OCI-LY3 (cell line): ENCODE results near the gene MUL1.

Experiments used
- H2AFZ ChIP-seq: fragments of 200-600, 300-600 bp; shearing (Covaris generic); 2 replicates; pipeline ENCODE4 v1.6.0; 2014; ENCODE audit warnings: antibody characterized with exemption, low read depth, low read length
- H3K27ac ChIP-seq: fragments of 200-600, 300-600 bp; sonication (generic); 2 replicates; pipeline ENCODE4 v1.5.1; 2014; ENCODE audit warnings: mild to moderate bottlenecking, low read length, moderate library complexity, mixed read lengths
- H3K27me3 ChIP-seq: fragments of 200-600, 300-600 bp; sonication (generic); 2 replicates; pipeline ENCODE4 v1.6.1; 2014; ENCODE audit warnings: low read depth, low read length, mixed read lengths
- H3K36me3 ChIP-seq: fragments of 200-600, 300-600 bp; sonication (generic); replicated peaks from 2 replicates; pipeline ENCODE3; 2014; ENCODE audit warnings: low read depth, low read length, mixed read lengths
- H3K4me1 ChIP-seq: fragments of 300-600, 200-600 bp; sonication (generic); 2 replicates; pipeline ENCODE4 v1.6.1; 2014; ENCODE audit warnings: low read length, mixed read lengths
- H3K4me2 ChIP-seq: fragments of 200-600, 300-600 bp; sonication (generic); 2 replicates; pipeline ENCODE4 v1.6.1; 2014; ENCODE audit warnings: low read length, mixed read lengths
- H3K4me3 ChIP-seq: fragments of 300-600, 200-600 bp; sonication (generic); 2 replicates; pipeline ENCODE4 v1.5.1; 2014; ENCODE audit warnings: antibody characterized with exemption, mild to moderate bottlenecking, low read length, moderate library complexity
- H3K79me2 ChIP-seq: fragments of 300-600, 200-600 bp; shearing (Covaris generic); 2 replicates; pipeline ENCODE4 v1.6.1; 2014; ENCODE audit warnings: mild to moderate bottlenecking, low read length, mixed read lengths
- H3K9ac ChIP-seq: fragments of 300-600, 200-600 bp; shearing (Covaris generic); 2 replicates; pipeline ENCODE4 v1.6.0; 2014; ENCODE audit warnings: mild to moderate bottlenecking, low read length, moderate library complexity
- H3K9me3 ChIP-seq: fragments of 200-600, 300-600 bp; shearing (Covaris generic); 2 replicates; pipeline ENCODE4 v1.6.1; 2014; ENCODE audit warnings: low read length, mixed read lengths; ENCODE audit not compliant: insufficient read depth
- H4K20me1 ChIP-seq: fragments of 200-600, 300-600 bp; sonication (generic); 2 replicates; pipeline ENCODE4 v1.6.1; 2016; ENCODE audit warnings: low read length, mixed read lengths; ENCODE audit not compliant: insufficient read depth
- CTCF ChIP-seq: fragments of 200-600, 300-600 bp; sonication (generic); IDR thresholded peaks from 2 replicates; pipeline ENCODE4 v1.5.1; 2014; ENCODE audit warnings: antibody characterized with exemption, low read length, low read depth
- EZH2phosphoT487 ChIP-seq: fragments of 200-600 bp; shearing (Covaris generic); IDR thresholded peaks from 2 replicates; pipeline ENCODE4 v1.6.1; 2018; ENCODE audit warnings: antibody characterized with exemption, mixed run types, low read depth

The MUL1 gene

GRCh38 chr1:20551945-20552727 lies 44.2 kb upstream of the MUL1 start, which contains the start of gene FAM43B:
Gene FAM43B, plus strand, starts transcription at chr1:20552573. Its CDS starts 401 bp downstream, at chr1:20552974.
- TF ChIP-seq EZH2phosphoT487, result no peak
- no peaks in the 10 kb centered on the region for H3K79me2 ChIP-seq
- H3K27me3 ChIP-seq, result no peaks in the 10 kb centered on the region
- H2AFZ ChIP-seq, result no peak within 1 kb of the TSS
- H3K27ac ChIP-seq, result no peak within 1 kb of the TSS
- no peaks in the 10 kb centered on the region for H3K36me3 ChIP-seq
- H3K4me1 ChIP-seq, result no peaks in the 10 kb centered on the region
- H3K9me3 ChIP-seq, result no peaks in the 10 kb centered on the region
- no peak within 1 kb of the TSS for H3K9ac ChIP-seq
- H3K4me3 ChIP-seq, result no peak within 1 kb of the TSS
- H3K4me2 ChIP-seq, result no peak within 1 kb of the TSS
- H4K20me1 ChIP-seq, result no peaks in the 10 kb centered on the region

- Histone ChIP-seq H2AFZ (no peak overlapping the region), H3K79me2 (no peaks in the 10 kb centered on the region), H3K9me3 (no peaks in the 10 kb centered on the region), H4K20me1 (no peaks in the 10 kb centered on the region), H3K27me3 (peaks cover 3% of the 10 kb centered on the region; the same call in 1 of the 2 replicates), H3K4me1 (no peaks in the 10 kb centered on the region), H3K4me3 (no peak overlapping the region), H3K27ac (no peak overlapping the region), H3K9ac (no peak overlapping the region), H3K36me3 (no peaks in the 10 kb centered on the region), H3K4me2 (no peak overlapping the region)
- no peak for TF ChIP-seq CTCF
- TF ChIP-seq EZH2phosphoT487, result no peak
Observed at GRCh38 chr1:20551161-20551560, 43.2 kb upstream of the MUL1 start.

GRCh38 chr1:20546637-20547036 lies 38.7 kb upstream of the MUL1 start:
- Histone ChIP-seq H4K20me1 (no peaks in the 10 kb centered on the region), H2AFZ (no peak overlapping the region), H3K4me3 (no peak overlapping the region), H3K4me1 (no peaks in the 10 kb centered on the region), H3K4me2 (no peak overlapping the region), H3K9ac (no peak overlapping the region), H3K79me2 (no peaks in the 10 kb centered on the region), H3K9me3 (no peaks in the 10 kb centered on the region), H3K27ac (no peak overlapping the region), H3K27me3 (peaks cover 6% of the 10 kb centered on the region; the same call in 1 of the 2 replicates), H3K36me3 (no peaks in the 10 kb centered on the region)
- TF ChIP-seq EZH2phosphoT487 (no peak), CTCF (no peak)

GRCh38 chr1:20540281-20540680 lies 32.3 kb upstream of the MUL1 start:
- H3K27ac ChIP-seq, result no peak overlapping the region
- no peaks in the 10 kb centered on the region for H3K4me1 ChIP-seq
- no peak overlapping the region for H3K4me2 ChIP-seq
- 0 out of 2 replicates have a peak, but pooled peaks cover under 1% of the 10 kb centered on the region for H3K27me3 ChIP-seq
- H2AFZ ChIP-seq, result no peak overlapping the region
- H3K36me3 ChIP-seq, result no peaks in the 10 kb centered on the region
- no peaks in the 10 kb centered on the region for H4K20me1 ChIP-seq
- H3K4me3 ChIP-seq, result no peak overlapping the region
- no peak overlapping the region for H3K9ac ChIP-seq
- H3K9me3 ChIP-seq, result no peaks in the 10 kb centered on the region
- TF ChIP-seq EZH2phosphoT487, result no peak
- no peak for TF ChIP-seq CTCF
- no peaks in the 10 kb centered on the region for H3K79me2 ChIP-seq
